ENCODE measurements around the gene ST6GALNAC3. TPM values are rescaled to one million over a fixed set of nuclear protein-coding genes. Genes with fewer than 3 reads are reported as not detected.

Gene ST6GALNAC3
- total RNA-seq, 1 donor from 2014 or later: 22.0 TPM

- no peaks in the 10 kb centered on the region for H3K27me3 Mint-ChIP-seq (ENCODE audit: low read depth)
- no peak overlapping the region for H3K4me3 Mint-ChIP-seq
- TF ChIP-seq, protein P1, sequence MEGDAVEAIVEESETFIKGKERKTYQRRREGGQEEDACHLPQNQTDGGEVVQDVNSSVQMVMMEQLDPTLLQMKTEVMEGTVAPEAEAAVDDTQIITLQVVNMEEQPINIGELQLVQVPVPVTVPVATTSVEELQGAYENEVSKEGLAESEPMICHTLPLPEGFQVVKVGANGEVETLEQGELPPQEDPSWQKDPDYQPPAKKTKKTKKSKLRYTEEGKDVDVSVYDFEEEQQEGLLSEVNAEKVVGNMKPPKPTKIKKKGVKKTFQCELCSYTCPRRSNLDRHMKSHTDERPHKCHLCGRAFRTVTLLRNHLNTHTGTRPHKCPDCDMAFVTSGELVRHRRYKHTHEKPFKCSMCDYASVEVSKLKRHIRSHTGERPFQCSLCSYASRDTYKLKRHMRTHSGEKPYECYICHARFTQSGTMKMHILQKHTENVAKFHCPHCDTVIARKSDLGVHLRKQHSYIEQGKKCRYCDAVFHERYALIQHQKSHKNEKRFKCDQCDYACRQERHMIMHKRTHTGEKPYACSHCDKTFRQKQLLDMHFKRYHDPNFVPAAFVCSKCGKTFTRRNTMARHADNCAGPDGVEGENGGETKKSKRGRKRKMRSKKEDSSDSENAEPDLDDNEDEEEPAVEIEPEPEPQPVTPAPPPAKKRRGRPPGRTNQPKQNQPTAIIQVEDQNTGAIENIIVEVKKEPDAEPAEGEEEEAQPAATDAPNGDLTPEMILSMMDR (conservative IDR thresholded peaks at IDR 0.05): no peak
- H3K36me3 Mint-ChIP-seq (ENCODE audit: low read depth): peaks cover 7% of the 10 kb centered on the region
- no peak overlapping the region for H3K27ac Mint-ChIP-seq (ENCODE audit: unreplicated experiment)
- no peak for DNase-seq (ENCODE audit: low read depth, low spot score)
- H3K9me3 Mint-ChIP-seq: no peaks in the 10 kb centered on the region
- H3K4me1 Mint-ChIP-seq: peaks cover 4% of the 10 kb centered on the region
Observed at GRCh38 chr1:76625886-76626678, 551.5 kb downstream of the ST6GALNAC3 start.

- no peak overlapping the region for H3K4me3 Mint-ChIP-seq
- H3K27ac Mint-ChIP-seq (ENCODE audit: unreplicated experiment): no peak overlapping the region
- TF ChIP-seq, protein P1 (conservative IDR thresholded peaks at IDR 0.05): no peak
- no peaks in the 10 kb centered on the region for H3K27me3 Mint-ChIP-seq (ENCODE audit: low read depth)
- no peaks in the 10 kb centered on the region for H3K9me3 Mint-ChIP-seq
- peaks cover 4% of the 10 kb centered on the region for H3K4me1 Mint-ChIP-seq
- DNase-seq (ENCODE audit: low read depth, low spot score): no peak
- H3K36me3 Mint-ChIP-seq (ENCODE audit: low read depth): peaks cover 9% of the 10 kb centered on the region
Observed at GRCh38 chr1:76627498-76627897, 553.0 kb downstream of the ST6GALNAC3 start.

GRCh38 chr1:76627901-76628300 lies 553.4 kb downstream of the ST6GALNAC3 start:
- H3K4me3 Mint-ChIP-seq: no peak overlapping the region
- TF ChIP-seq, protein P1 (conservative IDR thresholded peaks at IDR 0.05): no peak
- peaks cover 1% of the 10 kb centered on the region for H3K4me1 Mint-ChIP-seq
- peaks cover 10% of the 10 kb centered on the region for H3K36me3 Mint-ChIP-seq (ENCODE audit: low read depth)
- no peaks in the 10 kb centered on the region for H3K27me3 Mint-ChIP-seq (ENCODE audit: low read depth)
- H3K9me3 Mint-ChIP-seq: no peaks in the 10 kb centered on the region
- DNase-seq (ENCODE audit: low read depth, low spot score): no peak
- no peak overlapping the region for H3K27ac Mint-ChIP-seq (ENCODE audit: unreplicated experiment)

- Mint-ChIP-seq H3K4me3 (no peak overlapping the region), H3K4me1 (no peaks in the 10 kb centered on the region), H3K9me3 (peaks cover 4% of the 10 kb centered on the region), H3K36me3 (ENCODE audit: low read depth) (peaks cover 18% of the 10 kb centered on the region), H3K27ac (ENCODE audit: unreplicated experiment) (no peak overlapping the region), H3K27me3 (ENCODE audit: low read depth) (no peaks in the 10 kb centered on the region)
- TF ChIP-seq, protein P1 (conservative IDR thresholded peaks at IDR 0.05): no peak
- DNase-seq (ENCODE audit: low read depth, low spot score): no peak
Observed at GRCh38 chr1:76632136-76632535, 557.6 kb downstream of the ST6GALNAC3 start.

GRCh38 chr1:76635784-76636183 lies 561.2 kb downstream of the ST6GALNAC3 start:
- H3K4me3 Mint-ChIP-seq: no peak overlapping the region
- H3K4me1 Mint-ChIP-seq: no peaks in the 10 kb centered on the region
- no peak overlapping the region for H3K27ac Mint-ChIP-seq (ENCODE audit: unreplicated experiment)
- peaks cover 4% of the 10 kb centered on the region for H3K9me3 Mint-ChIP-seq
- peaks cover 11% of the 10 kb centered on the region for H3K36me3 Mint-ChIP-seq (ENCODE audit: low read depth)
- TF ChIP-seq, protein P1 (conservative IDR thresholded peaks at IDR 0.05): no peak
- H3K27me3 Mint-ChIP-seq (ENCODE audit: low read depth): no peaks in the 10 kb centered on the region
- no peak for DNase-seq (ENCODE audit: low read depth, low spot score)

Data from neural crest cell (in vitro differentiated cells).